Astrocyte of the cerebellum (primary cell): ENCODE measurements around the gene ATF3.

Experiments used
- DNase-seq: peaks from one replicate; pipeline ENCODE4 v3.0.0-alpha.2; 2011; ENCODE audit warnings: low read depth
- H3K4me3 ChIP-seq: 2 replicates; pipeline ENCODE4 v1.5.1; 2011; ENCODE audit warnings: mild to moderate bottlenecking, low read depth, low read length, moderate library complexity
- in situ Hi-C: cut with HindIII; loops from 2 replicates; pipeline ENCODE4 v1.10.0; 2017; ENCODE audit warnings: low sequenced_read_pairs
- TF ChIP-seq, protein P1 (sequence below): IDR thresholded peaks from 2 replicates; pipeline ENCODE4 v1.5.1; 2012; ENCODE audit warnings: low read length, low read depth, moderate library complexity, mild to moderate bottlenecking; ENCODE audit errors: missing control alignments

The ATF3 gene

DNA sequence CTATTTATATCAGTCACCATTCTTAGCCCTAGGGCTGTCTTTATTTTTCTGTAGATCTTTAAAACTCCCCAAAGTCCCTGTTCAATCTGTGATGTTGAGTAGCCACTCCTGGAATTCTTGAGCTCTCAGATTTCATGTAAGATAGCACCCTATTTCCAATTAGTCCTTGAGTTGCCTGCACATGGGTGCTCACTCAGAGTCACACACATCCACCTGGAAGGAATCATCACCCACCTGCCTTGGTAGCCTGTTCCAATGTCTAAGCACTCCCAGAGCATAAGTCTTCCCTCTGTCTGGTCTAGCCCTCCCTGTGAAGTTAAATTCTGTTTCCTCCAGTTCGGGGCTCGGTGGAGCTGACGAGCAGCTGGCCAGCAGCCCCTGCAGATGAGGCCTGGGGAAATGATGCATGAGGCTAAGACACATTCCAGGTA is 14.7 kb upstream of the ATF3 start:
- TF ChIP-seq, protein P1, sequence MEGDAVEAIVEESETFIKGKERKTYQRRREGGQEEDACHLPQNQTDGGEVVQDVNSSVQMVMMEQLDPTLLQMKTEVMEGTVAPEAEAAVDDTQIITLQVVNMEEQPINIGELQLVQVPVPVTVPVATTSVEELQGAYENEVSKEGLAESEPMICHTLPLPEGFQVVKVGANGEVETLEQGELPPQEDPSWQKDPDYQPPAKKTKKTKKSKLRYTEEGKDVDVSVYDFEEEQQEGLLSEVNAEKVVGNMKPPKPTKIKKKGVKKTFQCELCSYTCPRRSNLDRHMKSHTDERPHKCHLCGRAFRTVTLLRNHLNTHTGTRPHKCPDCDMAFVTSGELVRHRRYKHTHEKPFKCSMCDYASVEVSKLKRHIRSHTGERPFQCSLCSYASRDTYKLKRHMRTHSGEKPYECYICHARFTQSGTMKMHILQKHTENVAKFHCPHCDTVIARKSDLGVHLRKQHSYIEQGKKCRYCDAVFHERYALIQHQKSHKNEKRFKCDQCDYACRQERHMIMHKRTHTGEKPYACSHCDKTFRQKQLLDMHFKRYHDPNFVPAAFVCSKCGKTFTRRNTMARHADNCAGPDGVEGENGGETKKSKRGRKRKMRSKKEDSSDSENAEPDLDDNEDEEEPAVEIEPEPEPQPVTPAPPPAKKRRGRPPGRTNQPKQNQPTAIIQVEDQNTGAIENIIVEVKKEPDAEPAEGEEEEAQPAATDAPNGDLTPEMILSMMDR: no peak
- in situ Hi-C loops: no loop called here
- H3K4me3 ChIP-seq: no peak overlapping the region
- DNase-seq: no peak

DNA sequence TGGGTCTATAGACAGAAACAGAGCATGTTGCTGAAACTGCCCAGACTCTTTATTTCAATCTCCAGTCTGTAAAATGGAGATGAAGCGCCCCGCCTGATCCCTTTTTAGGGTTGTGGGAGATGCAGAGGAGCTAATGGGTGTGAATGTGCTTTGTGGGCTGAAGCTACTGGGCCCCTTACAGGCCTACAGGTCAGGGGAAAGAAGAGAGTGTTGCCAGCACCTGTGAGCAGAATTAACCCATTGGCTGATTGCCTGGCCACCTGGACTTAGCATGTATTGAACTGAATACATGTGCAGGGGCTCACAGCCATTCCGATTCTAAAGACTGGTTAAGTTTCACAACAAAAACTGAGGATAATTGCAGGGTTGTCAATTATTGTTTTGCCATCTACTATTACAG is 13.9 kb upstream of the ATF3 start:
- TF ChIP-seq, protein P1: no peak
- no peak for DNase-seq
- H3K4me3 ChIP-seq: no peak overlapping the region
- in situ Hi-C loops: no loop called here

DNA sequence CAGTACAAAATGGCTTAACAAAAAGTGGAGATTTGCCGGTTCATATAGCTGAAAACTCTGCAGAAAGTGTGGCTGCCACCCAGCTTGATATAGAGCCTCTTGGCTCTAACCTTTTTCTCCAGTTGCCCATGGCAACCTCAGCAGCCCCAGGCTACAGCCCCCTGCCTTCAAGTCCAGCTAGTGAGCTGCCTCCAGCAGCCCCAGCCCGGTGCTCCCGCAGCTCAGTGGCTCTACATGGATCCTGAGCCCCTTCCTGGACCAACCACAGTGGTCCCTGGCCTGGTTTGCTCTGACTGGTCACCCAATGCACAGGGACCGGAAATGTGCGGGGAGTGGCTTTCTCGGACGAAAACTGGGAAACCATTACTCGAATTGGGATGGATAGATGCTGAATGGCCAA is 13.3 kb upstream of the ATF3 start:
- DNase-seq: no peak
- TF ChIP-seq, protein P1: no peak
- in situ Hi-C loops: no loop called here
- H3K4me3 ChIP-seq: no peak overlapping the region

DNA sequence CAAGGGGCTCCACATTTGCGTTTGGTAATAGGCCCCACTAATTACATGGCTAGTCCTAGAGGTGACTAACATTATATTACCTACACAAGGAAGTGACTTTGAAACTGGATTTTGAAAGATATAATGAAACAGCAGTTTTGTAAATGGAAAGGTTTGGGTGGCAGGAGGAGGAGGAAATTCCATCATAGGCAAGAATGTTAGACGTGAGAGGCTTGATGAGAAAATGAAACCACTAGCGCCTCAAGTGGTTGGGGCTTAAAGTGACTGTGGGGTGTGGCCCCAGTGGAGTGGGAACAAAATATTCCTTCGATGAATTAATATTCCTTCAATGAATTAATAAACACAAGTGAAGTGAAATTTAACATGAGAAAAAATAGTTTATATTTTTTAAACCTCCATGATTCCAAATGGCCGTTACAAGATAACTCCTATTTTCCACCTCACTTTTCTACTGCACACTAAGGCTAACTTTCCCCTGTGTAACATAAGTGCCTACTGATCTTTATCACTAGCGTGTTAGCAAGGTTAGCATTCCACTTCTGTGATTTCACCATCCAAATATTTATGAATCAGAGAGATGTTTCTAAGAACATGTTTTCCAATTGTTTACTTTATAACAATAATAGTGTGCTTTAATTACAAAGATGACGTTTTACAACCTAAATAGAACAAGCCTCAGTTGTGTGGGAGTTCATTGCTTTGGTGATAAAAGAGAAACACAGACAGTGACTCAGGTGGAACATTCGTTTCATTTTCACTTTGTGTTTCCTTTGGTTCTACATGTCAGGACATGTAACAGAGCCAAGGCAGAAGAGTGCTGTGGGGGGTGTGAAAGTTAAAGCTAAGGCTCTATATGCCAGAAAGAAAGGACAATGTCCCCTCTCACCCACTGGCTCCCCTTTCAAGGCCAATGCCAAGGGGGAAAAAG is 12.5 kb upstream of the ATF3 start:
- DNase-seq: peak; percentile 93
- H3K4me3 ChIP-seq: no peak overlapping the region

DNA sequence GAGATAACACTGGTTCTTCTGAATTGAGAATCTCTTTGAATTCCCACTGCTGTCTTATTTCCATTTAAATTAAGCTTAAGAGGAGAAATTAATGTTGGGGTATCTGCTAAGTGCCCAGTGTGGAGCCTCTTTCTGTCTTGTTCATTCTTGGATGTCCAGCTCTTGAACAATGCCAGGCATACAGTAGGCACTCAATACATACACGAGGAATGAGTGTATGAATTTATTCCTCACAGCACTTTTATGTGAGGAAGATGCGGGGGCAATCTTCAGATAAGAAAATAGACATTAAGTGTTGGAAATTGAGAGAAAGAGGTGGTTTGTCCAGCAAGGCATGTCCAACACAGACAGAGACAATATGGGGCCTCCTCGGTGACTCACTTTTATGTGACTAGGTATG is 11.8 kb upstream of the ATF3 start:
- DNase-seq: no peak
- no peak overlapping the region for H3K4me3 ChIP-seq
- in situ Hi-C loops: no loop called here
- TF ChIP-seq, protein P1: no peak

More for the DNA sequence above, 12.5 kb upstream of the ATF3 start:
- TF ChIP-seq, protein P1: peak; percentile 46
- in situ Hi-C loops: no loop called here

DNA sequence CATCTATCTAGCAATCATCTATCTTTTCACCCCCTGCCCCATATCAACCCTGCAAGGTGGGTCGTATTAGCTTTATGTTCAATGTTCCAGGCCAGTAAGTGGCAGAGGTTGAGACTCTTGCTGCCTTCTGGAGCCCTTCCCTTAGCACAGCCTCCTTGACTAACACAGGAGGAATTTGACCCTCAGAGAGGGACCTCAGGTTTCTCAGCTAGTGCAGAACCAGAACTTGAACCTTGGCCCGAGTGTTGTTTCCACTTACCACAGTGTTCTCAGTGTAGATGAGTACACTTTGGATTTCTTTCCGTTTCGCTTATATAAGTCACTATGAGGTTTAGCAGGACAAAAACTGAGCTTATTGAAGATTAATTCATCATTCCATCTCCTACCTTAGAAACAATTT is 11.1 kb upstream of the ATF3 start:
- in situ Hi-C loops: no loop called here
- TF ChIP-seq, protein P1: no peak
- no peak for DNase-seq
- no peak overlapping the region for H3K4me3 ChIP-seq
